ENCODE data around the gene PRAMEF17.
"Not testable (repeated sequence)": the region's sequence is repeated elsewhere in the genome, so short reads cannot be mapped to it uniquely, and the experiment has no call there.

The PRAMEF17 gene, protein sequence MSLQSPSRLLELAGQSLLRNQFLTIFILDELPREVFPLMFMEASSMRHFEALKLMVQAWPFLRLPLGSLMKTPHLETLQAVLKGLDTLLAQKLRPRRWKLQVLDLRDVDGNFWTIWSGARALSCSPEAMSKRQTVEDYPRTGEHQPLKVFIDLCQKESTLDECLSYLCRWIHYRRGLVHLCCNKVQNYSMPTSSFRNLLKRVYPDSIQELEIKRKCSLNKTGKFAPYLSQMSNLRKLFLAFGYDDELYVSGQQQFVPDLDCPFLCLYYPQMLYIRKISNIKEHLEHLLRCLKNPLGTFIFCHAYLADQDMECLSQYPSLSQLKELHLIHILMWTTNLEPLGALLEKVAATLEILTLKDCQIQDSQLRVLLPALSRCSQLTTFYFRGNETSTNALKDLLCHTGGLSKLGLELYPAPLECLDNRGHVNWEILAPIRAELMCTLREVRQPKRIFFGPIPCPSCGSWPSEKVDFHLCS

GRCh38 chr1:13389332-13389731 is at the start of gene PRAMEF17:
Gene PRAMEF17, plus strand, starts transcription at chr1:13389632. Its CDS starts 26 bp downstream, at chr1:13389658.
- DNase-seq = not testable (repeated sequence)

- not testable (repeated sequence) for DNase-seq
These were observed 46.9 kb upstream of the PRAMEF17 start for GRCh38 chr1:13342496-13342895.

DNA sequence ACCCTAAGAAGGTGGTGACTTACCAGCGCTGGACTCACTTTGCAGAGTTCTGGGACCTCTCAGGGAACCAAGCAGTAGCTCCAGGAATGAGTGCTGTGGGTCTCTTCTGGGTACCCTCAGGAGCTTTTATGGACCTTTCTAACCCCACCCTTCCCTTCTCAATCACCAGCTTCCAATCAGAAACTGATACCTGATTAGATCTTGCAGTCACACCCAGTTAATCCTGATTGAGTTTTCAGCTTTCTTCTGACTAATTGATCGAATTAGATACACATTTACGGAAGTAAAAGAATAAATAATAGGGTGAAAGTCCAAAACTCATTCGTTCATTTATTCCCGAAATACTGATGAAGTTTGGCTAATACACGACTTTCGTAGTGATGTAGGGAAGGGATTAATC is 42.4 kb upstream of the PRAMEF17 start, which contains the start of gene PRAMEF14:
TSS of gene PRAMEF14 (minus strand) at position 101 of the 400 bp plus-strand sequence. CDS start 1,820 bp downstream, outside the sequence.
- not testable (repeated sequence) for DNase-seq

- DNase-seq = not testable (repeated sequence)
These were observed 36.0 kb upstream of the PRAMEF17 start for GRCh38 chr1:13353476-13353875.

- peak; percentile 10 for DNase-seq
These were observed 35.0 kb upstream of the PRAMEF17 start for GRCh38 chr1:13354475-13354874.

- DNase-seq = peak; percentile 59
These were observed 32.7 kb upstream of the PRAMEF17 start for GRCh38 chr1:13356774-13357173.

GRCh38 chr1:13362364-13362763 is 27.1 kb upstream of the PRAMEF17 start:
- not testable (repeated sequence) for DNase-seq

- not testable (repeated sequence) for DNase-seq
These were observed 24.5 kb upstream of the PRAMEF17 start for GRCh38 chr1:13364928-13365327.

DNA sequence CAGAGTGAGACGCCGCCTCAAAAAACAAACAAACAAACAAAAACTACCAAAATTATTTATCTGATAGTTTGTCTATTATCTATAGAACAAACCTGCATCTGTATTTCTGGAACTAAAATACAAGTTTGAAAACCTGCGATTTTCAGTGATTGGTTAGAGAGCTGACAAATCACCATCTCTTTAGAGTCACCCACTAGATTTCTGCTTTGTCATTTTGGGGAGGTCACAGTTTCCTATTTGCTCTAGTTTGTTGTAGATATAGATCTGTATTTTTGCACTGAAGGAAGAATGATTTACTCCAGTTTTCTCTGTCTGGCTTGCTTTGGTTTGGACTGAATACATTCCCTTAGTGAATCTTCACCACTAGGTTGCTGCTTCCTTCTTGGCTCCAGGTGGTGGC is 22.9 kb upstream of the PRAMEF17 start:
- DNase-seq = not testable (repeated sequence)

DNA sequence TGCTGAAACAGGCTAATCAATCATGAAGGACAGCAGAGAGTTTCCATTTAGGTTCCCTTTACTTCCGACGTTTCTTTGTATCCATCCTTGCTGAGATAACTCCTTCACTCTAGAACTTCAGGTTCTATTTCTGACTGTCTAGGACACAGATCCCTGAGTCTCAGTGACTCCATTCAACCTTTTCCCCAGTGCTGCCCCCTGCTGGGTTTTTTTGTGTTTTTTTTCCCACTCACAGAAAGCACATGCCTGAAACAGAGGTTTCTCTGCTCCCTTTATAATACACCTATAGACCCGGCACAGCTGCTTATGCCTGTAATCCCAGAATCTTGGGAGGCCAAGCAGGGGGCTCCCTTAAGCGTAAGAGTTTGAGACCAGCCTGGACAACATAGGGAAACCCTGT is 20.9 kb upstream of the PRAMEF17 start:
- DNase-seq = peak; percentile 34

- not testable (repeated sequence) for DNase-seq
These were observed 10.4 kb upstream of the PRAMEF17 start for GRCh38 chr1:13378983-13379382.

DNA sequence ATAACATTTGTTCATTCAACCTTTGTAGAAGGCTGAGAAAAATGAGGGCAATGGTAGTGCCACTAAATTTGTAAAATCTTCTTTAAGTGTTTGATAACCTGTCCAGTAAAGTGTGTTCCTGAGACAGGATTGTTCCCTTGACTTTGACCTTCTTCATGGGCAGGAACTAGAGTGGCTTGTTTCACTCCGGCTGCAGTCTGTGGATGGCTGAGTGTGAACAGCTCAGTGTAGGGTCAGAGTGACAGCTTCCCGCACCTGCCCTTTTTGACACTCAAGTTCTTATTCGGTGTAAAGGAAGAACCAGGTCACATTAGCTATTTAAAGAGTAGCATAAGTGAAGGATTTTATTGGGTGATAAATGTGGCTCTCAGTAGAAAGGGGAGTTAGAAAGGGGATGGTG is 9.1 kb upstream of the PRAMEF17 start:
- not testable (repeated sequence) for DNase-seq

GRCh38 chr1:13393004-13393403 is 3.6 kb downstream of the PRAMEF17 start:
- not testable (repeated sequence) for DNase-seq

DNA sequence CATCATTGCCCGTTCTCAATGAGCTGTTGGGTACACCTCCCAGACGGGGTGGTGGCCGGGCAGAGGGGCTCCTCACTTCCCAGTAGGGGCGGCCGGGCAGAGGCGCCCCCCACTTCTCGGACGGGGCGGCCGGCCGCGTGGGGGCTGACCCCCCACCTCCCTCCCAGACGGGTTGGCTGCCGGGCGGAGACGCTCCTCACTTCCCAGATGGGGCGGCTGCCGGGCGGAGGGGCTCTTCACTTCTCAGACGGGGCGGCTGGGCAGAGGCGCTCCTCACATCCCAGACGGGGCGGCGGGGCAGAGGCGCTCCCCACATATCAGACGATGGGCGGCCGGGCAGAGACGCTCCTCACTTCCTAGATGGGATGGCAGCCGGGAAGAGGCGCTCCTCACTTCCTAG is 5.3 kb downstream of the PRAMEF17 start:
- DNase-seq = not testable (repeated sequence)

- not testable (repeated sequence) for DNase-seq
These were observed 5.9 kb downstream of the PRAMEF17 start for GRCh38 chr1:13395311-13395710.

GRCh38 chr1:13407811-13408210 is 18.4 kb downstream of the PRAMEF17 start:
- DNase-seq = no peak

GRCh38 chr1:13410150-13410549 is 20.7 kb downstream of the PRAMEF17 start, which contains the start of gene PRAMEF20:
Gene PRAMEF20, plus strand, starts transcription at chr1:13410450. Its CDS starts 5,905 bp downstream, at chr1:13416355.
- DNase-seq = not testable (repeated sequence)

DNA sequence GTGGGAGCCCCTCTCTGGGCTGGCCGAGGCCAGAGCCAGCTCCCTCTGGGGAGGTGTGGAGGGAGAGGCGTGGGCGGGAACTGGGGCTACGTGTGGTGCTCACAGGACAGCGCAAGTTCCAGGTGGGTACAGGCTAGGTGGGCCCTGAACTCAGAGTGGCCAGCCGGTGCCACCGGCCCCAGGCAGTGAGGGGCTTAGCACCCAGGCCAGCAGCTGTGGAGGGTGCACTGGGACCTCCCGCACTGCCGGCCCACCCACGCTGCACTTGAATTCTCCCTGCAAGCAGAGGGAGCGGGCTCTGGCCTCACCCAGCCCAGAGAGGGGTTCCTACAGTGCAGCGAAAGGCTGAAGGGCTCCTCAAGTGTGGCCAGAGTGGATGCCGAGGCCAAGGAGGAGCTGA is 41.1 kb downstream of the PRAMEF17 start:
- DNase-seq = no peak

GRCh38 chr1:13432251-13432650 is 42.8 kb downstream of the PRAMEF17 start:
- no peak for DNase-seq

GRCh38 chr1:13433694-13434358 is 44.4 kb downstream of the PRAMEF17 start:
- DNase-seq = not testable (repeated sequence)

DNA sequence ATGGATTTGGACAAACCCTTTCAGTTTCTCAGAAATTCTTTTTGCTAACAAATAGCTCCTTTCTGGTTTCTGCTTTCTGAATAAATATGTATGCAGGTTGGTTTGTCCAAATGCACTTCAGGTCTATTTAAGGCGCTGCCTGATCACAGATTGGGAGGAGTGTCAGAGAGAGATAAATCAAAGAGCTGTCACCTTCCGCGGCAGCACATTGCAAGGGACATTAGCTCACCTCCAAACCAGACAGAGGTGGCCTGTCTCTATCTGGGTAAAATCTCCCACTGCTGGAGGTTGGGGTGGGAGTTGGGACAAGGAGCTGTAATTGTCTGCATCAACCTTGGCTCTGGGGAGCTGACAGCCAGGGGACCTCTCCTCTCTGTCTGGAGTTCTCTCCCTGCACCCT is 46.0 kb downstream of the PRAMEF17 start:
- DNase-seq = no peak

DNA sequence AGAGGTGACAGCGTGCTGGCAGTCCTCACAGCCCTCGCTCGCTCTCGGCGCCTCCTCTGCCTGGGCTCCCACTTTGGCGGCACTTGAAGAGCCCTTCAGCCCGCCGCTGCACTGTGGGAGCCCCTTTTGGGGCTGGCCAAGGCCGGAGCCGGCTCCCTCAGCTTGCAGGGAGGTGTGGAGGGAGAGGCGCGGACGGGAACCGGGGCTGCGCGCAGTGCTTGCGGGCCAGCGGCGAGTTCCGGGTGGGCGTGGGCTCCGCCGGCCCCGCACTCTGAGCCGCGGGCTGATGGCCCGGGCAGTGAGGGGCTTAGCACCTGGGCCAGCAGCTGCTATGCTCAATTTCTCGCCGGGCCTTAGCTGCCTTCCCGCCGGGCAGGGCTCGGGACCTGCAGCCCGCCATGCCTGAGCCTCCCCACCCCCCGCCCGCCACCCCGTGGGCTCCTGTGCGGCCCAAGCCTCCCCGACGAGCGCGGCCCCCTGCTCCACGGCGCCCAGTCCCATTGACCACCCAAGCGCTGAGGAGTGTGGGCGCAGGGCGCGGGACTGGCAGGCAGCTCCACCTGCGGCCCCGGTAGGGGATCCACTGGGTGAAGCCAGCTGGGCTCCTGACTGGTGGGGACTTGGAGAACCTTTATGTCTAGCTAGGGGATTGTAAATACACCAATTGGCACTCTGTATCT is 49.8 kb downstream of the PRAMEF17 start:
- not testable (repeated sequence) for DNase-seq
